Activated CD8-positive, alpha-beta T cell treated with anti-CD3 and anti-CD28 coated beads for 36 hours (primary cell): ENCODE data around the gene CCDC160. TPM values are rescaled to one million over a fixed set of nuclear protein-coding genes. Genes with fewer than 3 reads are reported as not detected.

Source experiments
- ATAC-seq: fragments of 200-7000 bp; cut with Tn5 transposase; one replicate; pipeline ENCODE4 v1.10.0; 2021; ENCODE audit warnings: mild to moderate bottlenecking, moderate library complexity
- CTCF ChIA-PET: fragments of 350-600 bp; sonication (Branson Sonifier 250); formaldehyde crosslinking; loops from one replicate; lab custom pipeline; 2021; ENCODE audit warnings: antibody characterized with exemption; lab: Charles Lee
- POLR2A ChIA-PET: fragments of 350-600 bp; sonication (Branson Sonifier 250); formaldehyde crosslinking; loops from one replicate; lab custom pipeline; 2021; ENCODE audit warnings: antibody characterized with exemption; lab: Charles Lee
- DNase-seq: peaks from one replicate; pipeline ENCODE4 v3.0.0-alpha.2; 2020
- H3K27ac Mint-ChIP-seq: one replicate; pipeline ENCODE4 v1.8.0; 2021; ENCODE audit warnings: mild to moderate bottlenecking, mixed read lengths
- H3K27me3 Mint-ChIP-seq: one replicate; pipeline ENCODE4 v1.8.0; 2021; ENCODE audit warnings: mixed read lengths
- H3K36me3 Mint-ChIP-seq: one replicate; pipeline ENCODE4 v1.8.0; 2021; ENCODE audit warnings: low read depth, mixed read lengths
- H3K4me1 Mint-ChIP-seq: one replicate; pipeline ENCODE4 v1.8.0; 2021; ENCODE audit warnings: low read depth, mixed read lengths
- H3K4me3 Mint-ChIP-seq: one replicate; pipeline ENCODE4 v1.8.0; 2021; ENCODE audit warnings: mild to moderate bottlenecking, moderate library complexity, mixed read lengths
- H3K9me3 Mint-ChIP-seq: one replicate; pipeline ENCODE4 v1.8.0; 2021; ENCODE audit warnings: mixed read lengths
- intact Hi-C: fragments of 100-400 bp; cut with micrococcal nuclease; formaldehyde crosslinking; loops from one replicate; pipeline ENCODE4 v1.10.0; 2022
- total RNA-seq, 2 experiments: library from RNA; stranded (reverse); gene quantifications; one replicate each; pipeline ENCODE4 v1.2.3, GENCODE V29; 2021
- TF ChIP-seq, protein P1 (sequence below): fragments of 200-600 bp; IDR thresholded peaks from one replicate; pipeline ENCODE4 v1.8.0; 2022; ENCODE audit warnings: antibody characterized with exemption, mild to moderate bottlenecking

Gene CCDC160
- total RNA-seq = not detected

DNA sequence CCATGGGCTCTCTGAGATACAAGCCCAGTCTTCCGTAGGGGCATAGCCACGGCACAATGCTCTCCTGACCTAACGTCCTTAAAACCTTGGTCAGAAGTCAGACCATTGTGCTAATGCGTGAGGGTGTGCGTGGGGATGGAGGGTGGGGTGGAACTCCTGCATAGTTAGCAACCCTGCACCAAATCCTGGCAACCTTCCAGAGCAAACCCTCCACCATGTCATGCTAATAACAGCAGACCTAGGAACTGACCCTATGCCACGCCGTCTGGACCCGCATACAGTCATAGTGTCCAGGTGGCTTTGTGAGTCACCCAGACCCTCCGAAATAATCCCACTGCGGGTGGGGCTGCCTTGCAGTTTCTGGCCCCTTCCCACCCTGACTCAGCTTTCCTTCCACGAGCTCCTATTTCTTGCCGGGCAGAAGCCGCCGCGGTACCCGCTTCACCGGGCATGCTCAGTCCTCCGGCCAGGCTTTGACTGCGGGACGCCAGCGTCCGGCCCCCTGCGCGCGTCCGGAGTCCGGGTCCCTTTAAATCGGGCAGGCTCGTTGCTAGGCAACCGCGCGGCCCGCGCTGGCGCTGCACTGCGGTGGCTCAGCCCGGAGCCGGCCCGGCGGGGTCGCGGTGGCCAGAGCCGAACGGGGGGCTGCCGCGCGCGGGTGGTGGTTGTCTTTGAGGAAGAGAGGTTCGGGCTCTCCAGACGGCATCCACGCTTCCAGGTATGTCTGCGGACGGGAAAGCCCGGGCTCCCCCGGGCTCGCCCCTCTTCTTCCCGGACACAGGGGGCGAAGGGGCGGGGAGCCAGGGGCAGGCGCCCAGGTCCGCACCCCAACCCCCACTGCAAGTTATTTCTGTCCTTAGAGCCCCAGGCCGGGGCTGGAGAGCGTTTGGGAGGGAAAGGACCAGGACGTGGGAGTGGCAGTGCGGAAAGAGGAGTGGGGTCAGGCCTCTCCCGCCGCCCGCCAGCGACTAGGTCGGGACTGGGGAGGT is at the start of gene CCDC160:
CCDC160 (plus strand) TSS at position 557 of the 989 bp plus-strand sequence. CDS start 7,619 bp downstream, outside the sequence.
- CTCF ChIA-PET = no interaction called here
- Mint-ChIP-seq H3K27me3 (peaks cover 17% of the 10 kb centered on the region), H3K36me3 (no peaks in the 10 kb centered on the region), H3K4me3 (peak within 1 kb of the TSS; percentile 31), H3K27ac (no peak within 1 kb of the TSS), H3K9me3 (no peaks in the 10 kb centered on the region), H3K4me1 (peaks cover 6% of the 10 kb centered on the region)
- intact Hi-C loops = no loop called here
- POLR2A ChIA-PET = no interaction called here
- DNase-seq = peak; percentile 19
- TF ChIP-seq, protein P1, sequence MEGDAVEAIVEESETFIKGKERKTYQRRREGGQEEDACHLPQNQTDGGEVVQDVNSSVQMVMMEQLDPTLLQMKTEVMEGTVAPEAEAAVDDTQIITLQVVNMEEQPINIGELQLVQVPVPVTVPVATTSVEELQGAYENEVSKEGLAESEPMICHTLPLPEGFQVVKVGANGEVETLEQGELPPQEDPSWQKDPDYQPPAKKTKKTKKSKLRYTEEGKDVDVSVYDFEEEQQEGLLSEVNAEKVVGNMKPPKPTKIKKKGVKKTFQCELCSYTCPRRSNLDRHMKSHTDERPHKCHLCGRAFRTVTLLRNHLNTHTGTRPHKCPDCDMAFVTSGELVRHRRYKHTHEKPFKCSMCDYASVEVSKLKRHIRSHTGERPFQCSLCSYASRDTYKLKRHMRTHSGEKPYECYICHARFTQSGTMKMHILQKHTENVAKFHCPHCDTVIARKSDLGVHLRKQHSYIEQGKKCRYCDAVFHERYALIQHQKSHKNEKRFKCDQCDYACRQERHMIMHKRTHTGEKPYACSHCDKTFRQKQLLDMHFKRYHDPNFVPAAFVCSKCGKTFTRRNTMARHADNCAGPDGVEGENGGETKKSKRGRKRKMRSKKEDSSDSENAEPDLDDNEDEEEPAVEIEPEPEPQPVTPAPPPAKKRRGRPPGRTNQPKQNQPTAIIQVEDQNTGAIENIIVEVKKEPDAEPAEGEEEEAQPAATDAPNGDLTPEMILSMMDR = no peak
- no peak for ATAC-seq

DNA sequence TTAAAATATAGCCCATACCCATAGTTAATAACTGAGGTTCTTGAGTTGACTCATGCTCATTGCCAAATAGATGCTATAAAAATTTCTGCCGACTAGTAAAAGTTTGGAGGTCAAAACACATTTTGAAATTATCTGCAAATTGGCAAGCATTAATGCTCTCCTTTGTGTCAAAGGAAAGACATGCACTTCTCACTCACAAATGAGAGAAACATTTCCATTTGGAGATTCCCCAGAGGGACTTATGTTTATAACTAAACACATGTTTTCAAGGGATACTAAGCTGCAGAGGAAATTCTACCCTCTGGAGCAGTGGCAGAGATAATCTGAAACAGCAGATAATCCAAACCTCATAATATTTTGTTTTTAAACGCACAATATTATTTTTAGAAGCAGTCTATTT is 45.7 kb upstream of the CCDC160 start:
- ChIA-PET CTCF (no interaction called here), POLR2A (no interaction called here)
- no peak overlapping the region for H3K27ac Mint-ChIP-seq
- ATAC-seq = no peak
- H3K36me3 Mint-ChIP-seq = no peaks in the 10 kb centered on the region
- no peak for DNase-seq
- intact Hi-C loops = no loop called here
- no peaks in the 10 kb centered on the region for H3K9me3 Mint-ChIP-seq
- H3K4me1 Mint-ChIP-seq = peaks cover 10% of the 10 kb centered on the region
- no peaks in the 10 kb centered on the region for H3K27me3 Mint-ChIP-seq
- TF ChIP-seq, protein P1 = no peak
- no peak overlapping the region for H3K4me3 Mint-ChIP-seq

DNA sequence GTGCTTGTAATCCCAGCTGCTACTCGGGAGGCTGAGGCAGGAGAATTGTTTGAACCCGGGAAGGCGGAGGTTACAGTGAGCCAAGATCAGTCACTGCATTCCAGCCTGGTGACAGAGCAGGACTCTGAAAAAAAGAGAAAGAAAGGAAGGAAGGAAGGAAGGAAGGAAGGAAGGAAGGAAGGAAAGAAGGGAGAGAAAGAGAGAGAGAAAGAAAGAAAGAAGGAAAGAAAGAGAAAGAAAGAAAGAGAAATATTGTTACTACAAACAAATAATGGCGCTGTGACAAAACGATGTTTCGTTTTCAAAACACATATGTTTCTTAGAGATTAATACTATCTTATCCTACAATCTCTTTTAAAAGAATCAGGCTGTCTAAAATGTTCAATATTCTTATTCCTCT is 42.1 kb upstream of the CCDC160 start:
- Mint-ChIP-seq H3K27me3 (no peaks in the 10 kb centered on the region), H3K4me1 (peaks cover 2% of the 10 kb centered on the region), H3K9me3 (no peaks in the 10 kb centered on the region), H3K4me3 (no peak overlapping the region), H3K27ac (no peak overlapping the region), H3K36me3 (no peaks in the 10 kb centered on the region)
- ATAC-seq (no peak), DNase-seq (no peak)
- intact Hi-C loops = no loop called here
- POLR2A ChIA-PET = no interaction called here
- TF ChIP-seq, protein P1 = no peak
- CTCF ChIA-PET = no interaction called here

DNA sequence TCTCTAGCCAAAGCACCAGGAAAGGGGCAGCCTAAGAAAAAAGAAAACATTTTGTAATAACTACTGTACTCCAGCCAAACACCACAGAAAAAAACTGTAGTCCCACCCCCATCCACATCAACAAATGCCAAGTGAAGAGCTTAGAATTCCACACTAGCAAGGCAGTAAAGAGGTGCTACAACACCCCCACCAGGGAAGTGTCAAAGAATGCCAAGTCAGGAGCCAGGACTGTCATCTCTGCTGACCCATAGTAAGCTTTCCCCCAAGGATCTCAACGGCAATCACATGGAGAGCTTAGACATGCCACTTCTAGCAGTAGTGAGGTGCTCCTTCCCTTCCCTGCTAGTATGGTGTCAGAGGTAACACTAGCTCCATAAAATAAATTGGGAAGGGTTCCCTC is 34.4 kb upstream of the CCDC160 start:
- TF ChIP-seq, protein P1 = no peak
- Mint-ChIP-seq H3K36me3 (no peaks in the 10 kb centered on the region), H3K27ac (no peak overlapping the region), H3K9me3 (no peaks in the 10 kb centered on the region), H3K4me3 (no peak overlapping the region), H3K27me3 (no peaks in the 10 kb centered on the region), H3K4me1 (no peaks in the 10 kb centered on the region)
- ChIA-PET CTCF (interaction anchor here (1.3 kb wide), 1 partner anchor 16 kb away, joined by 5 read pairs; no protein-coding TSS in a partner anchor), POLR2A (interaction anchor here (1.1 kb wide), 1 partner anchor 31 kb away, joined by 4 read pairs; no protein-coding TSS in a partner anchor)
- DNase-seq (no peak), ATAC-seq (no peak)
- intact Hi-C loops = no loop called here

DNA sequence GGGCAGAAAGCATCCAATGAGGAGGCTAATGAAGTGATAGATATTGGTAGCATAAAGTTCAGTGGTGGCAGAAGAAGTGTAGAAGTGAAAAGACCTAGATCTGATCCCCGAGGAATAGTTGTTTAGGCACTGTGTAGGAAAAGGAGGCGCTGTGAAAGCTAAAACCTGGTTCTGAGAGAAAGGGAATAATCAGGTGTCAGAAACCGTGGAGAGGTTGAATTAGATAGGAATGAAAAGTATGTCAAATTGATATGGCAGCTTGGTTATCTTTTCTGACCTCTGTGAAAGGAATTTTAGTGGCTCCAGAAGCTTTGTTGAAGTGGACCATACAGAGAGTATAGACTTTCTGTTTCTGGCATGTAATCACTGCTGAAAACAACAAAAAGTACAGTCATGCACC is 30.8 kb upstream of the CCDC160 start:
- TF ChIP-seq, protein P1 = no peak
- Mint-ChIP-seq H3K9me3 (peaks cover 5% of the 10 kb centered on the region), H3K36me3 (no peaks in the 10 kb centered on the region), H3K4me3 (no peak overlapping the region), H3K27me3 (no peaks in the 10 kb centered on the region), H3K27ac (no peak overlapping the region), H3K4me1 (no peaks in the 10 kb centered on the region)
- intact Hi-C loops = no loop called here
- ChIA-PET CTCF (no interaction called here), POLR2A (no interaction called here)
- DNase-seq (no peak), ATAC-seq (no peak)
